Measurements from ENCODE around the gene SMIM36. TPM values are rescaled to one million over a fixed set of nuclear protein-coding genes. Genes with fewer than 3 reads are reported as not detected.

The SMIM36 gene
- total and polyA plus RNA-seq, 2 of the 8 experiments (the other 6 are each of a cell fraction or from before 2014, with no cell fraction given) = not detected

DNA sequence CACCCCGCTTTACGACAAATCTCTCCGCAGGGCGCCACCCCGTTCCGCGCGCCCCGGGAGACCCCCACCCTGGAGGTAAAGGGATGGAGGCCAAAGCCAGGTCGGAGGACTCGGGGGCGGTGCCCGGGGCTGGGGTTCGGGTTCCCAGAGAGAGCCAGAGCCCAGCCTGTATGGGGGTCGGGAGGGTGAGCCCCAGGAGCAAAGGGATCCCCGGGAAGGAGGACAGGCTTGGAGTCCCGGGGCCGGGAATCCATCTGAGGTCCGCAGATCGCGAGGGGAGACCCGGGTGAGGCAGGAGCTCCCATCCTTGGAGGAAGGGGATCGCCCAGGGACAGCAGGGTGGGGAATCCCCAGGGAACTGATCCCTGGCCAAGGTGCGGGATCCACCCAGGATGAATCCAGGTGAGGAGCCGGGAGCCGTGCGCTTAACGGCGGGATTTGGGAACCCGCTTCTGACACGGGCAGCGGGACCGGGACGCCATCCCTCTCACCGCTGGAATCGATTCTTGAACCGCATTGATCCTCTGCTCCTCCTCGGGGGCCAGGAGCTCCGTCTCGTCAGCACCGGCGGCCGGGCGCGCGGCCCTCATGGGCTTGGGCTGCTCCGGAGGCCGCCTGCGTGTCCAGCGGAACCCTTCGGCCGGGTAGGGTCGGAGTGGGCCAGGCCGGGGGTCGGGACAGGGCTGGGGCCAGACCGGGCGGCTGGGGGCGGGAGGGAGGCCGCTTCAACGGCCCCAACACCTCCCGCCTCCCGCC lies 89.9 kb downstream of the SMIM36 start, which contains the start of gene MMD:
TSS of gene MMD (minus strand) at position 657 of the 756 bp plus-strand sequence. CDS start at position 517, 140 bp downstream.
- WGBS, 2 experiments (ENCODE audit: extremely low coverage in 1 of 2, insufficient coverage in 1 of 2, insufficient read length in 1 of 2, insufficient replicate concordance in 2 of 2, low coverage in 1 of 2, low lambda C conversion rate in 2 of 2, missing lambda C conversion rate in 1 of 2) = 1% methylated on average over 39 of the region's 62 CpGs; no CpG with 5 or more reads in 1 of the 2 experiments
- Histone ChIP-seq H3K9ac (replicated peaks in 1 of 4; ENCODE audit: extremely low read depth in 1 of 4, low read depth in 3 of 4, low read length in 3 of 4) (peak within 1 kb of the TSS; percentile 68 to 80 (median 70)), H2BK20ac (ENCODE audit: low read length) (no peak within 1 kb of the TSS), H2AFZ (ENCODE audit: low read length) (peak within 1 kb of the TSS; percentile 98), H3K4me3 (ENCODE audit: extremely low read depth in 1 of 4, insufficient read depth in 2 of 4, low read depth in 3 of 4, low read length in 4 of 4) (peak within 1 kb of the TSS; percentile 91 to 96 (median 92)), H3K4me1 (replicated peaks in 1 of 4; ENCODE audit: control insufficient read depth in 3 of 4, insufficient read depth in 4 of 4, low read length in 3 of 4) (peaks cover 3 to 7% (median 5%) of the 10 kb centered on the region in 4 experiments; a peak in 5 of 7 replicates), H3K79me2 (ENCODE audit: control insufficient read depth in 1 of 2, insufficient read depth in 2 of 2, low read length in 2 of 2) (peaks cover 18 to 46% of the 10 kb centered on the region in 2 experiments), H2BK120ac (replicated peaks; ENCODE audit: low read depth, low read length) (no peak within 1 kb of the TSS), H3K14ac (ENCODE audit: insufficient read length) (no peak within 1 kb of the TSS), H3K18ac (ENCODE audit: extremely low read depth, low read length) (peak within 1 kb of the TSS; percentile 60; the same call in 1 of the 2 replicates), H3K9me3 (ENCODE audit: insufficient read depth in 2 of 2, low read depth in 1 of 2, low read length in 1 of 2) (no peaks in the 10 kb centered on the region), H4K91ac (replicated peaks; ENCODE audit: insufficient read length, low read length) (peak within 1 kb of the TSS; percentile 26), H2BK5ac (ENCODE audit: low read depth, low read length) (peak within 1 kb of the TSS; percentile 85), H3K56ac (replicated peaks; ENCODE audit: insufficient read length, low read depth, low read length) (peak within 1 kb of the TSS; percentile 66), H3K4ac (replicated peaks; ENCODE audit: insufficient read length, low read depth, low read length) (peak within 1 kb of the TSS; percentile 69), H3K23ac (ENCODE audit: insufficient read length) (no peak within 1 kb of the TSS), H2AK5ac (ENCODE audit: low read depth, low read length) (no peak within 1 kb of the TSS), H4K20me1 (replicated peaks in 1 of 2; ENCODE audit: control insufficient read depth in 1 of 2, insufficient read depth in 2 of 2, low read length in 2 of 2) (peaks cover 0 to 7% of the 10 kb centered on the region in 2 experiments), H3K4me2 (ENCODE audit: insufficient read depth in 1 of 2, low read depth in 2 of 2, low read length in 2 of 2) (peak within 1 kb of the TSS; percentile 75 to 94), H3K36me3 (ENCODE audit: control insufficient read depth in 2 of 4, insufficient read depth in 4 of 4, low read length in 3 of 4) (no peaks in the 10 kb centered on the region; a peak in 1 of 8 replicates), H2BK15ac (ENCODE audit: low read length) (no peak within 1 kb of the TSS), H3K79me1 (ENCODE audit: low read depth, low read length) (peaks cover 6% of the 10 kb centered on the region), H3K23me2 (ENCODE audit: low read depth, low read length) (peaks cover 8% of the 10 kb centered on the region), H4K8ac (ENCODE audit: extremely low read depth, insufficient read depth, low read length) (peak within 1 kb of the TSS; percentile 94), H3K27ac (ENCODE audit: low read depth, low read length) (peak within 1 kb of the TSS; percentile 75), H3K27me3 (replicated peaks in 1 of 4; ENCODE audit: control insufficient read depth in 3 of 4, extremely low read depth in 1 of 4, insufficient read depth in 3 of 4, low read length in 3 of 4) (no peaks in the 10 kb centered on the region; a peak in 1 of 7 replicates), H2BK12ac (ENCODE audit: low read depth, low read length) (no peak within 1 kb of the TSS), H4K5ac (ENCODE audit: insufficient read length, low read depth, low read length) (peak within 1 kb of the TSS; percentile 63)
- ChIA-PET CTCF (ENCODE audit: partially characterized antibody) (interaction anchor here (0.8 to 1.3 kb wide), 3 partner anchors 14 to 92 kb away, joined by 3 to 4 read pairs (median 3); no protein-coding TSS in a partner anchor), POLR2A (ENCODE audit: partially characterized antibody) (interaction anchor here (0.9 to 1.7 kb wide), 5 partner anchors 11 to 72 kb away, joined by 3 to 7 read pairs (median 3); no protein-coding TSS in a partner anchor)
- FAIRE-seq (no peak), DNase-seq (ENCODE audit: low read depth in 1 of 2, low spot score in 2 of 2) (peak in 1 of 2 experiments; percentile 83)
- TF ChIP-seq CEBPB (IDR thresholded peaks at IDR 0.05; ENCODE audit: low read depth, low read length) = no peak
- TF ChIP-seq SP2 (IDR thresholded peaks at IDR 0.05; ENCODE audit: low read length) = no peak
- TF ChIP-seq HDAC2 (IDR thresholded peaks at IDR 0.05; ENCODE audit: borderline replicate concordance in 1 of 2, low read depth in 2 of 2, low read length in 2 of 2) = no peak
- no peak for TF ChIP-seq BACH1 (IDR thresholded peaks at IDR 0.05; ENCODE audit: low read length)
- no peak for TF ChIP-seq BRCA1 (IDR thresholded peaks at IDR 0.05; ENCODE audit: low read depth, low read length)
- no peak for TF ChIP-seq EGR1 (IDR thresholded peaks at IDR 0.05; ENCODE audit: borderline replicate concordance, low read depth, low read length)
- TF ChIP-seq CHD2 (IDR thresholded peaks at IDR 0.05; ENCODE audit: low read length) = no peak
- no peak for TF ChIP-seq ZNF274 (IDR thresholded peaks at IDR 0.05; ENCODE audit: borderline replicate concordance, extremely low read depth, low read length)
- no peak for TF ChIP-seq EP300 (IDR thresholded peaks at IDR 0.05; ENCODE audit: borderline replicate concordance in 1 of 2, low read depth in 2 of 2, low read length in 2 of 2)
- TF ChIP-seq, protein P1, sequence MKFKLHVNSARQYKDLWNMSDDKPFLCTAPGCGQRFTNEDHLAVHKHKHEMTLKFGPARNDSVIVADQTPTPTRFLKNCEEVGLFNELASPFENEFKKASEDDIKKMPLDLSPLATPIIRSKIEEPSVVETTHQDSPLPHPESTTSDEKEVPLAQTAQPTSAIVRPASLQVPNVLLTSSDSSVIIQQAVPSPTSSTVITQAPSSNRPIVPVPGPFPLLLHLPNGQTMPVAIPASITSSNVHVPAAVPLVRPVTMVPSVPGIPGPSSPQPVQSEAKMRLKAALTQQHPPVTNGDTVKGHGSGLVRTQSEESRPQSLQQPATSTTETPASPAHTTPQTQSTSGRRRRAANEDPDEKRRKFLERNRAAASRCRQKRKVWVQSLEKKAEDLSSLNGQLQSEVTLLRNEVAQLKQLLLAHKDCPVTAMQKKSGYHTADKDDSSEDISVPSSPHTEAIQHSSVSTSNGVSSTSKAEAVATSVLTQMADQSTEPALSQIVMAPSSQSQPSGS (IDR thresholded peaks at IDR 0.05; ENCODE audit: low read length) = no peak

Measured in H1 (cell line).